Activated T-cell treated with anti-CD3 and anti-CD28 coated beads, Interleukin-2, amount 50 U/mL, for 48 hours (primary cell): ENCODE results near the gene TPT1.
"Not testable (repeated sequence)": the region's sequence is repeated elsewhere in the genome, so short reads cannot be mapped to it uniquely, and the experiment has no call there.

Experiments
- DNase-seq, 2 experiments: peaks; one replicate each; pipeline ENCODE4 v3.0.0-alpha.2; 2020

The TPT1 gene

DNA sequence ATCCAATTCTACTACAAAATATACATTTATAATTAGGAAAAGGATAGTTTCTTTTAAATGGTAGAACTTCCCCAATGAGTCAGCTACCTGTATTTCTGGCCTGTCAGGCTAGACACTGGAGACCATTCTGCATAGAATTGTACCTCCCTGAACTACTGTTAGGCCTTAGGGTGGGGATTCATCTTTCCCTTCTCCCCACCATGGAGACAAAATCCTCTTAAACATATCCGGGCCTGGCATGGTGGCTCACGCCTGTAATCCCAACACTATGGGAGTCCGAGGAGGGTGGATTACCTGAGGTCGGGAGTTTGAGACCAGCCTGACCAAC lies 24.5 kb upstream of the TPT1 start:
- no peak for DNase-seq

DNA sequence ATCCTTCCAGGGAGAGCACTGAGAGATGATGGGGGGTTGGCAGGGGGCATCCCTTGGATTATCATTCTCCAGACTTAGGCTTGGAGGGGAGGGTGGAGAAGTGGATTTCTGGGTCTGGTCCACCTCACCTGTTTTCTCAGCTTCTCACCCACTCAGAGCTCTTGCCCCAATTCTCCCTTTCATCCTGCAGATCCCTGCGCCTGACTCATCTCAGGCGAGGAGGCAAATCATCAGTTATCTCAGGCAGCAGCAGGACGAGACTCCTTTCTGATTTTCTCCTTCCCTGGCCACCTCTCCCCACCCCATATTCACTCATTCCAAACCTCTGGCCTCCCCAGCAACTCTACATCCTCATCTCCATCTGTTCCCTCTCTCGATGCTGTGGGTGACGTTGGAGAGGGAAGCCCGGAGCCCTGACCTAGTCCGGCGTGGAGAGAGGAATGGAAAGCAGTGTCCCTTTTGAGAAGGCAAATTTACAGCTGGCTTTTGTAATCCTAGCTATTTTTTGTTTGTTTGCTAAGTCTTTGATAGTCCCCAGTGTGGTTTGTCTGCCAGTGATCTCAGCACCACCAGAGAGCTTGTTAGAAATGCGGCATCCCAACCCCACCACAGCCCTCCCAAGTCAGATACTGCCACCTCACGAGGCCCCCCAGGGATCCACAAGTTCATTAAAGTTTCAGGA lies 24.0 kb upstream of the TPT1 start:
- DNase-seq, result no peak

DNA sequence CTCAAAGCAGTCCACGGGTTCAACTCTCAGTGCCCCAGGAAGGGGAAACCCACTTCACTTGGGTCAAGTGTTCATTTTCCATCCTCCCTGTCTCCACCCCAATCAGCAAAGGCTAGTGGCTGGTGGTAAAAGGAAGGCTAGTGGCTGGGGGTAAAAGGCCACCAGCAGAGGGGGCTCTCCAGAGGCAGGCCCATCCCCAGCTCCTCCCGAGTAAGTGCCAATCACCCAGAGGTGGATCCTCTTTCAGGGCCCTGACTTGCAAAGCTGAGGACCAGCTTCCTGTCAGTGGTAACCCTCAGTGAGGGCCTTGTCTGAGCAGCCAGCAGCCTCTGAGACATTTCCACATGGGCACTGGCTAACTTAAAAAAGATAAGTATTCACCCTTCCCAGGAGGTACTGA lies 22.0 kb upstream of the TPT1 start:
- no peak for DNase-seq

DNA sequence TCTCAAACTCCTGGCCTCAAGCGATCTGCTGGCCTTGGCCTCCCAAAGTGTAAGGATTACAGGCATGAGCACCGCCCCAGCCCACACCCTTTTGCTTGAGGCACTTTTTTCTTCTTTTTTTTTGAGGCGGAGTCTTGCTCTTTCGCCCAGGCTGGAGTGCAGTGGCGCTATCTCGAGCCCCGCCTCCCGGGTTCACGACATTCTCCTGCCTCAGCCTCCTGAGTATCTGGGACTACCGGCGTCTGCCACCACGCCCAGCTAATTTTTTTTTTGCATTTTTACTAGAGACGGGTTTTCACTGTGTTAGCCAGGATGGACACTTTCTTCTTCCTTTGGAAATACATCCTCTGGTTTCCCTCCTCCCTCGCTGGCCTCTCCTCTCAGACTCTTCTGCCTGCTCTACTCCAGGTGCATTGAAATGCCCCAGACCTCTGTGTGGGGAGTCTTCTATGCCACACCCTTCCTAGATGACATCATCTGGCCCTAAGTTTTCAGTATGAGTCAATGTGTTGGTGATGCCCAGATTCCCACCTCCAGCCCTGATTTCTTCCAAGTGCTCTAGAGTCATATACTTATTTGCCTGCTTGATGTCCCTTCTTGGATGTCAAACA lies 20.7 kb upstream of the TPT1 start:
- no peak for DNase-seq

DNA sequence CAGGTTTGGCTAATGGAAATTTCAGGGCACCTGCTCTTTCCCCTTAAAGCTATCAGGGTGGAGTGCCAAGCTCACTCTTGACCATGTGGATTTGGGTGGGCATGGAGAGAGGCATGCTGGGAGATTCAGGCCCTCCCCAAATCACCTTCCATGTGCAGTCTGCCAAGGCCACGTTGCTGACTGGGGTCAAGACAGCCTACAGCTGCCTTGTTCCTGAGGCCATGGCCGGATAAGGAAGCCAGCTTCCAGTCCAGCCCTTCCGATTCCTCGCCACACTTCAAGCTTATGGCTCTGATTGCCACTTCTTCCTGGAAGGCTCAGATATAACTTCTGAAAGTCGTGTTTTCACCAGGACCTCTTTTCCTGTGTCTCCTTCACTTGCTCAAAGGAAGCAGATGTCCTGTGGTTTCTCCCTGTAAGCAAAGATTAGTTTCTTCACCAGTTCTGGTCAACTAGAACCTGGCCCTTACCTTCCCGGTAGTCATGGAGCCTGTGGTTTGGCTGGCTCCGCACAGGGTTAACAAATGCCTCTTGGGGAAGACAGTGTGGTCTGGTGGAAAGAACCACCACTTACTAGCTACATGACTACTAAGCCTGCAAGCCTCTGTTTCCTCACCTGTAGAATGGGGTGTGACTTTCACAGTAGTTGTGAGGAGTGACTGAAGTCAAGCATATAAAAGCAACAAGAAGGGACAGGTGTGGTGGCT lies 16.1 kb upstream of the TPT1 start:
- no peak for DNase-seq

DNA sequence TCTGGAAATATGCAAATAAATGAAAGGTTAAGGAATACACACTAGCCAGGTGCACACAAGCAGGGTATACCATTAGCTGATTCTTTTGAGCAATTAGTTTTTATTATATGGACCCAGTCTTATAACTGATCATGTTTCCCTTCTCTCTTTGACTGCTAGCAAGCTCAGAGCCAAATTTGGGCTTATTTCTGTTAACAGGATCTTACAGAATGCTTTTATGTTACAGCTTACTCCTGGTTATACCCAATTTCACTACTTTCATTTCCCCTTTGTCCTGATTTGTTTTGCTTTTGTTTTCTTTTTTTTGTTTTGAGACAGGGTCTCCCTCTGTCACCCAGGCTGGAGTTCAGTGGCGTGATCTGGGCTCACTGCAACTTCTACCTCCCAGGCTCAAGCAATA lies 12.9 kb upstream of the TPT1 start:
- no peak for DNase-seq

DNA sequence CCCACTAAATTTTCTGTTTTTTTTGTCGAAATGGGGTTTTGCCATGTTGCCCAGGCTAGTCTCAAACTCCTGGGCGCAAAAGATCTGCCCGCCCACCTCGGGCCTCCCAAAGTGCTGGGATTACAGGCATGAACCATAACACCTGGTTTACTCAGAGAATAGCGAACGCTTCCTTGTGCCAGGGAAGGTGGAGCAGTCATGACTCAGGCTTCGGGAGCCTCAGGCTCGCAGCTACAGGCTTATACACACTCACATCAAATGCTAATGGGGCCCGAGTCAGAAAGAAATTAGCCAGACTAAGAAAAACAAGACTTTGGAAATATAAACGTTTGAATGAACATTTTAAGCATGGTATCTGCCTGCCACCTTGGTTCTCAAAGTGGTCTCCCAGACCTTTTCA lies 11.0 kb upstream of the TPT1 start:
- DNase-seq, result no peak

DNA sequence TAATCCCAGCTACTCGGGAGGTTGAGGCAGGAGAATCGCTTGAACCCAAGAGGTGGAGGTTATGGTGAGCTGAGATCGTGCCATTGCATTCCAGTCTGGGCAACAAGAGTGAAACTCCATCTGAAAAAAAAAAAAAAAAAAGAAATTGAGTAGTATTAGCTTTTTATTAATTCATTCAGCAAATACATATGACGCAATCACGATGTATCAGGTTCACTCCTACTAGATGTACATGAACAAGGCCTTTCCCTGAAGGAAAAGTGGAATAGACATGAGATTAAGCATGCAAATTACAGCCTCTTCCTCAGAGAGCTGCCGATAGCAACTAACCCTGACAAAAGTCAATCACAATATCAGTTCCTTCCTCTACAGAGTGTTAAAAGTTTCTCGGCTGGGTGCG lies 9.2 kb upstream of the TPT1 start:
- DNase-seq, result no peak

DNA sequence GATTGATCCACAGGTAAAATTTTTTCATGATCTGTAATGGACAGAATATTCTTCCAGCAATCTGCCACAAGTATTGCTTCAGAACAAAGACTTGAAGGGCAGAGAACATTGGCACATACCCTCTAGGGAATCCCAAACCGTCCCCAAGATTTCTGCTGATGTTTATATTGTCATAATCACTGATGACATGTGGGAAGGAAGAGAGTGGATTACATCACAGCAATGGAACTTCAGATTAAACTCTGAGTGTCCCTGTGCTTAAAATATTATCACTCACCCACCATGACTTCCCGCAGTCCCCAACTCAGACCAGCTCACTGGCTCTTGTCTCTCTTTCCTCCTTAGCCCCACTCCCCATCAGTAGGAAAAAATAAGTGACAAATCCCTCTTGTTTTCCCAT lies 8.5 kb upstream of the TPT1 start:
- DNase-seq, result no peak

DNA sequence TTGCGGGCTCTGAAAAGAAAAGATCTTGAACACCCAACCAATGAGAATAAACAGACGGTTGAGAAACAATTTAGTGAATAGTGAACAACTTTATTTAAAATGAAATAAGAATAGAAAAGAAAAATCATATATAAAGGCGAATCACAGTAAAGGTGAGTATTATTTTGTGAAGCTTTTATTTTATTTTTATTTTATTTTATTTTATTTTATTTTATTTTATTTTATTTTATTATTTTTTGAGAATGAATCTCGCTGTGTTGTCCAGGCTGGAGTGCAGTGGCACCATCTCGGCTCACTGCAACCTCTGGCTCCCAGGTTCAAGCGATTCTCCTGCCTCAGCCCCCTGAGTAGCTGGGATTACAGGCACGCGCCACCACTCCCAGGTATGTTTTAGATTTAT lies 3.1 kb upstream of the TPT1 start:
- not testable (repeated sequence) for DNase-seq

DNA sequence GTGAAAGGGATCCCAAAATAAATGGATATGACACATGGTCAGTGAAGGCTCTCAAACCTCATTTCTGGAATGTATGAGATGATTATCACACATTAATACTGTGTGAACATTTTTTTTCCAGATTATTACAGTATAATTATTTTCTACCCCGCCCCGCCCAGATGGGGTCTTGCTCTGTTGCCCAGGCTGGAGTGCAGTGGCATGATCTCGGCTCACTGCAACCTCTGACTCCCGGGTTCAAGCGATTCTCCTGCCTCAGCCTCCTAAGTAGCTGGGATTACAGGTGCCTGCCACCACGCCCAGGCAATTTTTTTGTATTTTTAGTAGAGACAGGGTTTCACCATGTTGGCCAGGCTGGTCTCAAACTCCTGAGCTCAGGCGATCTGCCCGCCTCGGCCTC lies 2.1 kb upstream of the TPT1 start:
- not testable (repeated sequence) for DNase-seq

DNA sequence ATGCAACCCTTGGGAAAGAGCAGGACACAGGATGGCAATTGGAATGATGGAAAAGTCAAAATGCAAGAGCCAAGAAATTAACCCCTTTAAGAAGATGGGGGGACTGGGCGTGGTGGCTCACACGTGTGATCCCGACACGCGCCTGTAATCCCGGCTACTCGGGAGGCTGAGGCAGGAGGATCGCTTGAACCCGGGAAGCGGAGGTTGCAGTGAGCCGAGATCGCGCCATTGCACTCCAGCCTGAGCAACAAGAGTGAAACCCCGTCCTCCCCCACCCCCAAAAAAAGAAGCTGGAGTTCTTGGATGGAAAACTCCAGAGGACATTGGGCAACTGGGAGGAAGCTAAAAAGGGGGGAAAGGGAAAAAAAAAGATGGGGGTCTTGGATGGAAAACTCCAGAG lies 1.7 kb upstream of the TPT1 start:
- not testable (repeated sequence) for DNase-seq

DNA sequence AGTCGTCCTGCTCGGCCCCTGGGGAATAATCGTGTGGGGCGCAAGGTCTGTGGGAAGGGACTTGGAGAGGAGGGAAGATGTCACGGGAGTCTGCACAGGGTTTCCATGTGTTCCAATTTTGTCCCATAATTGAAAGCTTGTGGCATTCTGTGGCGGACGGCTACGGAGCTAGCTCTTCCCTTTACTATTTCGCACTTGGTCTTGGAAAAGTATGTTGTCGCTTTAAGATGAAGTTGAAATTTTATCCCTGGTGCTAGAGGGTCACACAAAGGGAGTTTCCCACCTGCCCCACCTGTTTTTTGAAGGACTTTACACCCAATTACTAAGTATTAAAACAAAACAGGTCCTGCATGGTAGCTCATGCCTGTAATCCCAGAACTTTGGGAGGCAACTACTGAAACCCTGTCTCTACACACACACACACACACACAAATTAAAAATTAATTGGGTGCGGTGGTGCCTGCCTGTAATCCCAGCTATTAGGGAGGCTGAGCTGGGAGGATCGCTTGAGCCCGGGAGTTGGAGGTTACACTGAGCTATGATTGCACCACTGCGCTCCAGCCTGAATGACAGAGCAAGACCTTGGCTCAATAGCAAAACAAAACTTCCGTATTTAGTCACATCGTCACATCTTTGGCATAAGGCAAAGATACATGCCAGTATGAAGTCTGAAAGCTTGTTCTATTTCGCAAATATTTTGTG lies 967 bp upstream of the TPT1 start:
- no peak for DNase-seq

DNA sequence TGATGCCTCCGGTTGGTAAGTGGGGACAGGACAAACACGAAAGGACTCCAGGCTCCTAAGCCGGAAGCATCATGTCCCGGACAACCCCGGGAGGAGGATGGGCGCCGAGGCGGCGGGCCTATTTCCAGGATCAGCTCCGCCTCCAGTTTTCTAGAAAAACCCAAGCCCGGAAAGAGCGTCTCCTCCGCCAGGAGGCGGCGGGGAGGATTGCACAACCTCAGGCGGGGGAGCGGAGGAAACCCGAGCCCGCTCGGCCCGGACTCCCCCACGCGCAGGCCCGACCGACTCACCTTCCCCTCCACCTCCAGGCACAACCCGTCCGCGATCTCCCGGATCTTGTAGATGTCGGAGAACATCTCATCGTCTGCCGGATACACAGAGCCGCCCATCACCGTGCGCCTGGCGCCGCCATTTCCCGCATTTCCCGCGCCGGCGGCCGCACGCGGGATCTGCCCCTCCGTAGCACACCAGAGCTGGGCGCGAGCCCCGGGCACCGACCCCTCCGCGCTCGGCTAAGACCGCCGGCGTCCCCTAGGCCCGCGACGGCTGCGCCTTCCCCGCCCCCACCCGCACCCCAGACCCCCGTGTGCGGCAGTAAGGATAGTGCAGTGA lies 455 bp downstream of the TPT1 start:
- DNase-seq, result peak; percentile 86 to 89

DNA sequence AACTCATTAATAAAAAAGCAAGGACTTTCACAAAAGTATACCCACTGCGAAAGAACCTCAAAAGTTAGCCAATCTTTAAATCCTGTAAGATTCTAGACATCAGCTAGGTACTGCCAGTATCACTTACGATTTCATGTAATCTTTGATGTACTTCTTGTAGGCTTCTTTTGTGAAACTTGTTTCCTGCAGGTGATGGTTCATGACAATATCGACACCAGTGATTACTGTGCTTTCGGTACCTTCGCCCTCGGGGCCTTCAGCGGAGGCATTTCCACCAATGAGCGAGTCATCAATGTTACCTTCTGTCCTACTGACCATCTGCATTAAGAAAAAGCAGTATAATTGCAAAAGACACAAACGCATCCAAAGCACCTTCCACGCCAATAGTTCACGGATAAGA lies 1.1 kb downstream of the TPT1 start:
- peak; percentile 52 to 63 for DNase-seq

DNA sequence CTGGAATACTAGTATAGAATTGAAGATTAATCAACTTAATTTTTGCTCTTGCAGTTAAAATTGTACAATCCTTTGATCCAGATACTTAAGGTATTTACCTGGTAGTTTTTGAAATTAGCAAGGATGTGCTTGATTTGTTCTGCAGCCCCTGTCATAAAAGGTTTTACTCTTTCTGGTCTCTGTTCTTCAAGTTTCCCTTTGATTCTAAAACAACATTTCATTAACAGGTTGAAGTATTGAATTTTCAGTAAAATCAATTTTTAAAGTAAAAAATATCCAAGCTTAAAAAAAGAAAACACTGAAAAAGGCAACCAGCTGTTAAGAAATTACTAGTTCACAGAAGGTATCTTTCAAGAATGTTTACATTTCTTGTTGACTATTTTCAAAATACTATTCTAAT lies 1.6 kb downstream of the TPT1 start:
- no peak for DNase-seq

DNA sequence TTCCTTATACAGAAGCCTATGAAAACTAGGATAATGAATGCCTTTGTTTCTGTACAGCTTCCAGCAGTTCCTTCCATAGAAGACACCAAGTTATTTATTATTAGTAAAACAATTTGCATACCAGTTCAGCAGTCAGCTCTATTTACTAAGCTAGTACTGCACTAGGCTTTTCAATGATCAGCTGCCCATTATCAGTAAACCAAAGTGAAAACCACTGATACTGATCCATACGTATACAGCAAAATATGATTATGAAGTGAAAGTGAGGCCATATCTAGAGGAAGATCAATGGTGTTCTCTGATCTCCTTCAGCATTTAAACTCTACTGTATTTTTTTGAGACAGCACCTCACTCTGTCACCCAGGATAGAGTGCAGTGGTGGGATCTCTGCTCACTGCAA lies 3.2 kb downstream of the TPT1 start:
- DNase-seq, result no peak

DNA sequence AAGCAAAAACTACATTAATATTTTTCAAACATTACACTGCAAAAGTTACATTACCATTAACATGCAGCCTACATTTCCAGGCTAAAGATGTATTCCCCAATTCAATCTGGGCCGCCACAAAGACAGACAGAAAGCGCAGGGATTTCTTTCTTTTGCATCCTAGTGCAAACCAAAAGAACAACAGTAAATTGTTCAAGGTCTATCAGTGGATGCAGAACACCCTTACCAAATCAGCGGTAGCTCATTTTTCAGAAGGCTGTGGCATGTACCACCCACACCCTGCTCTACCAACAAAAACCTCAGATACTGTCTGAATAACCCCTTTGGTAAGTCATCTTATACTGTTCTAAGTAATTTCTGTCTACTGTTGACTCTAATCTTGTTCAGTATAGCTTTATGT lies 3.6 kb downstream of the TPT1 start:
- DNase-seq, result no peak

DNA sequence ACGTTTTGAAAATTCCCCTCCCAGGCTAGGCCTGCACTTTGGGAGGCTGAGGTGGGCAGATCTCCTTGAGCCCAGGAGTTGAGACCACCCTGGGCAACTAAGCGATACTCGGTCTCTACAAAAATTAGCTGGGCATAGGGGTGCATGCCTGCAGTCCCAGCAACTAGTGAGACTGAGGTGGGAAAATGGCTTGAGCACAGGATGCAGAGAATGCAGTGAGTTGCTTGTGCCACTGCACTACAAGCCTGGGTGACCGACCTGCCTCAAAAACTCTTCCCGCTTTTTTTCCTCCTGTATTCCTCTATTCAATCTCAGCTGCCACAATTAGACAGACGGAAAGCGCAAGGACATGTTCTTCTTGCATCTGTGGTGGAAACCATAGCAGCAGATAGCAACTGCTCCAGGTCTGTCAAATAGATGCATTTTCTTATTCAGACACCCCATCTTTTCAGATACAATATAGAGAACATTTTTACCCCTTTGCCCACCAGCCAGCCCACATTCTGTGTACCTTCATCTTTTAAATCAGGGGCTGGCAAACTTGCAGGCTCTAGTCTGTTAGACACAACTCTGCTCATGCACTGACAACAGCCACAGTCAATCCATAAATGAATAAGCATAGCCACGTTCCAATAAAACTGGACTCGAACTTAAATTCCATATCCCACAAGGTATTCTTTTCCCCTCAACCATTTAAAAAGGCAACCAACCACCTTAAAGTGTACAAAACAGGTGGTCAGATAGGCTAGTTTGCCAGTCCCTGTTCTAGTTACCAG lies 4.8 kb downstream of the TPT1 start:
- DNase-seq, result peak in 1 of 2 experiments; percentile 32

DNA sequence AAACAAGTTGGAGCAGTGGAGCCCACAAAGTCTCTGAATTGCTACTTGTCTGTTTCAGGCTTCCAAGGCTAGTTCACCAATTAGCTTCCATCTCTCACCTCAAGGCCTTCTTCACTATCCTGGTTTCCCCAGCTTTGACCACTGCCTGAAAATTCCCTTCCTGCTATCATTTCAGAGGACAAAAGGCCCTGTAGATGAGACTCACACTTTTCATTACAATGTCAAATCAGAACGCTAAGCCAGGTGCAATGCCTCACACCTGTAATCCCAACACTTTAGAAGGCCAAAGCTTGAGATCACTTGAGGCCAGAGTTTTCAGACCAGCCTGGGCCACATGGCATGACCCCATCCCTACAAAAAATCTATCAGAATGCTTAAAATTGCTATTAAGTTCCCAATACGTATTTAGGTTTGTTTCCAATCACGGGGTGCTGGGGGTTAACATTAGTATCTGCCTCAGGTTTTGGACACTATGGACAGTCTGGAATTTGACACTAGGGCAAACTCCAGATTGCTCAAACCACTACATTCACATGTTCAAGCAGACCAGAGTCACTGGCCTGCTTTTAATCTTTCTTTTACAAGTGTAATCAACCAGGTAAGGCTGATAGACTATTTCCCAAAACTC lies 5.5 kb downstream of the TPT1 start:
- DNase-seq, result no peak

DNA sequence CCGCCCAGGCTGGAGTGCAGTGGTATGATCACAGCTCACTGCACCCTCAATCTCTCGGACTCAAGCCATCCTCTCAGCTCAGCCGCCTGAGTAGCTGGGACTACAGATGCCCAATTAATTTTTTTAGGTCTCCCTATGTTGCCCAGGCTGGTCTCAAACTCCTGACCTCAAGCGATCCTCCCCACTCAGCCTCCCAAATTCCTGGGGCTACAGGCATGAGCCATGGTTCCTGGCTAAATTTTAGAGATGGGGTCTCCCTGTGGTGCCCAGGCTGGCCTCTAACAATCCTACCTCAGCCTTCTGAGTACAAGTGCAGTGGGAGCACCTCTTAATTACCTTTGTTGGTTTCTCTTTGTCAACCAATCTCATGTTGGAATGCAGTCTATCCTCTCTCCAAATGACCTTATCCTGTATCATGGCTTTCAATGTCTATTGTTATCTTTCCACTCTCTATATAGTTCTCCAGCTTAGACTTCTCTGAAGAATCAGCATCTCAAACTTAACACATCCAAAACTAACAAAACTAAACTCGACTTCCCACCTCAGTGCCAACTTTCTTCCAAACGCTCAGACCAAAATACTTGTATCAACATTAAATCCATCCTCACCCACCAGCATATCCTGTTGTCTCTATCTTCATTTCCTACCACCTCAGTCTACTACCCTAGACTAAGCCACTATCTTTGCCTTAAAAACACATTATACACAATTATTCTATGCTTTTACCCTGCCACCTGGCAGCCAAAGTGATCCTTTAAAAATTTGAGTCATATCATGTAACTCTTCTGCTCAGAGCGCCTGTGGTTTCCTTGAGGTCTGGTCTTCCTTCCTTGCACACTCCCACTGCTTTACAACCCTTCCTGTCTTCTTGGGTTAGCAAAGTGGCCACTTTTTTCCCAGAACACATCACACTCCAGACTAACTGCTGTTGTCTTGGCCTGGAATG lies 6.7 kb downstream of the TPT1 start:
- peak; percentile 47 to 50 for DNase-seq
